NCI-H1930 (cell line): ENCODE measurements around the gene DGUOK.
A peak's percentile ranks its signal among the peaks of the same experiment; 100 is the strongest.
"Not testable (repeated sequence)": the region's sequence is repeated elsewhere in the genome, so short reads cannot be mapped to it uniquely, and the experiment has no call there.

Experiments
- DNase-seq, 2 experiments: peaks; one replicate each; lab custom pipeline; 2025; lab: John Stamatoyannopoulos, UW

Gene DGUOK

DNA sequence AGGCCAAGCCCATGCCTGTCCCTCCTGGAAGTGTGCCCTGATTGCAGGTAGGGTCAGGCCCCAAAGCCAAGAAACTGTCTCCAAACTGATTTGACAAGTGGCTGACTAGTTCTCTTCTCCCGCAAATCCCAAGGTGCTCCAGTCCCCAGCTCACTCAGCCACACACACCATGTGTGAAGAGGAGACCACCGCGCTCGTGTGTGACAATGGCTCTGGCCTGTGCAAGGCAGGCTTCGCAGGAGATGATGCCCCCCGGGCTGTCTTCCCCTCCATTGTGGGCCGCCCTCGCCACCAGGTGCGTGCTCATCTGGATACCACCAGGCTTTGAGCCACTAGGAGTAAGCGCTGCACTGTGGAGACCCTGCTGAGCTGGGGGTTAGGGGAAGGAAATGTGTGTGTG is 25.5 kb upstream of the DGUOK start:
- DNase-seq: no peak

DNA sequence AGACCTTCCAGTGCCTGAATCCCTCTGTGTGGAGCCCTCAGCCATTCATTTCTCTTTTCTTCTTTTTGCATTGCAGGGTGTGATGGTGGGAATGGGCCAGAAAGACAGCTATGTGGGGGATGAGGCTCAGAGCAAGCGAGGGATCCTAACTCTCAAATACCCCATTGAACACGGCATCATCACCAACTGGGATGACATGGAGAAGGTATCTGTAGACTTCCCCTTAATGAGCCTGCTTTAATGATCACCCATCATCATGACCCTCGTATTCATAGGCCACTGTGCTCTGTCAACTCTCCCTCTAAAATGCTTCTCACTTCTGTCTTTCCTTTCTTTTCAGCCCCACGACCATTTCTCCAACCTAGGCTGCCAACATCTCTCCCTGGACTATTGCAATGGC is 24.4 kb upstream of the DGUOK start:
- no peak for DNase-seq

DNA sequence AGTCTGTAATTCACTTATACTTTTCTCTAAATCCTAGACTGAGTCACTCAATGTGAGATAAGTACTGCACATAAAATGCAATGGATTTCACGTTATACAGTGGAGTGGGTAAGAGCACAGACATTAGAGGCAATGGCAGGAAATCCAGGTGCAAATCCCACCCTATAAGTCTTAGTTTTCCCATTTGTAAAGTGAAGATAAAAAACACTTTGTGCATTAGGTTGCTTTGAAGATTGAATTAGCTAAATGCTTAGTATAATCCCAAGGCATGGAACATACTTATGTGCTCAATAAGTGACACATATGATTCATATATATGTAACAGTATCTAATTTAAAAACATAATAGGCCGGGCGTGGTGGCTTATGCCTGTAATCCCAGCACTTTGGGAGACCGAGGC is 23.4 kb upstream of the DGUOK start:
- no peak for DNase-seq

DNA sequence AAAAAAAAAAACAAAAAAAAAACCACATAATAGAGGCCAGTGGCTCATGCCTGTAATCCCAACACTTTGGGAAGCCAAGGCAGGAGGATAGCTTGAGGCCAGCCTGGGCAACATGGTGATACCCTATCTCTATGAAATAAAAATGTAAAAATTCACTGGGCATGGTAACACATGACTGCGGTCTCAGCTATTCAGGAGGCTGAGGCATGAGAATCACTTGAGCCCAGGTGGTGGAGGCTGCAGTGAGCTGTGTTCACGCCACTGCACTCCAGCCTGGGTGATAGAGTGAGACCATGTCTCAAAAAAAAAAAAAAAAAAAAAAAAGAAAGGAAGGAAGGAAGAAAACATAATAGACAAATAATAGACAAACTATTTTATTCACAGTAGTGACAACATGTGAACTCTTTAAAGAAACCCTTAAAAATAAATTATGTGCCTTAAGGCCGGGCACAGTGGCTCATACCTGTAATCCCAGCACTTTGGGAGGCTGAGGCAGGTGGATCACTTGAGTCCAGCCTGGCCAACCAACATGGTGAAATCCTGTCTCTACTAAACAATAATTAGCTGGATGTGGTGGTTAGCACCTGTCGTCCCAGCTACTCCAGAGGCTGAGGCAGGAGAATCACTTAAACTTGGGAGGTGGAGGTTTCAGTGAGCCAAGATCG is 22.6 kb upstream of the DGUOK start:
- DNase-seq: not testable (repeated sequence)

DNA sequence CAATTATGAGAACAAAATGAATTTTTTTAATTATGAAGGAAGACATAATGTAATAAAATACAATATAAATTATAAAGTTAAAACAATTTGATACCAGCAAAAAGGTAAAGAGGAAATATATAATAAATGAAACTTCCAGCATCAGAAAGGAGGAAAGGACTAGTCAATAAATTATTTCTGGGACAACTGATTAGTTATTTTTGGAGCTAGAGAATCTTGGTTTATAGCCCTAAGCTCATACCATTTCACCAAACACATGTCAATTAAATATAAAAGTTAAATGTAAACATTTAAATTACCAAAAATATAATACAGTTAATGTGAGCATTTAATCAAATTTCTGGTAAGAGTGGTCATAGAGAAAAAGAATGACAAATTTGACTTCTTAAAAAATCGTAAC is 21.7 kb upstream of the DGUOK start:
- no peak for DNase-seq

DNA sequence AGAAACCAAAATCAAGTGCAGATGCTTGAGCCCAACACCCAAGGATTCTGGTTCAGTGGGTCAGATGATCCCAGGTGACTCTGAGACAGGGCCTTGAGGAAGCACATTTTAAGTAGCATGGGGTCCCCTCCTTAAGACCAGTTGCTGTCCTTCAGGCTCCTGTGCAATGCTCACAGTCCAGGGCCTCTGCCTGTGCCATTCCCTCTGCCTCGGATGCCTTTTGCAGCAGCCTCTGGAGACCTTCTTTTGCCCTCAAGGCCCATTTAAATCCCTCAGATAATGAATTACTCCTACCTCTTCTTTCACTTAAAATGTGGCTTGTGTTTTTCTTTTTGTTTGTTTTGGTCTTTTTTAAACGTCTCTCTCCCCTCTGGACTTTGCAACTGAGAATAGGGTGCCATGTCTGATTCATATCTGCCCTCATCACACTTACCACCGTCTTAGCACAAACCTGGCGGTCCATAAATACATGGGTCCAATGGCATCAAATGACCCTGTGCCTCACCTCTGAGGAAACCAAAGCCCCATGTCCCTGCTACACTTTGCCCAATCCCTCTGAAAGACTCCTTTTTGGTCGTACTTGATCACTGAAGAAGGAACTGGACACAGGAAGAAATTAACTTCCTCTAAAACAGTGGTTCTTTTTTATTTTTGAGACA is 19.7 kb upstream of the DGUOK start:
- DNase-seq: no peak

DNA sequence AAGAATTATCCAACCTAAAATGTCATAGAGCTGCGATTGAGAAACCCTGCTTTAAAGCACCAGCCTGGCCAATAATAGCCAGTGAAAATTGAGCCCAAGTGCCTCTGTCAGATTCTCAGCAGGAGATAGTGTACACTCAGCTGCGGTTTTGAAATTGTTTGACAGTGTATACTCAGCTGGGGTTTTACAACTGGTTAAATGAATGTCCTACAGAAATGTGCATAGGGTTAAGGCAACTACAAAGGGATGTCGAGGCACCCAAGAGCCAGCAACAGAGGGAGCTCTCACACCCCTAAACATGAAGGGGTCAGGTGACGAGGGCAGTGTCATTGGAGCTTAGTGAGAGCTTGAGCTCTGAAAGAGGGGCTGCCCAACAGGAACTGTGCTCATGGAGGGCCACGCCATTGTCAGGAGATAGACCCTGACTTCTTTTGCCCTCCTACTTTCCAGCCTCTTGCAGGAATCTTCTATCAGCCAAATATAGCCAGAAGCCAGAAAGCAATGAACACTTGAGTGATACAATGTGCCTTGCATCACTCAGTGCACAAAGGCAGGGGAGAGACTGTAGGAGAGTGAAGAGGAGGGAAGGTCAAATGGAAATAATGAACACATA is 18.7 kb upstream of the DGUOK start:
- DNase-seq: peak; percentile 81 to 85

DNA sequence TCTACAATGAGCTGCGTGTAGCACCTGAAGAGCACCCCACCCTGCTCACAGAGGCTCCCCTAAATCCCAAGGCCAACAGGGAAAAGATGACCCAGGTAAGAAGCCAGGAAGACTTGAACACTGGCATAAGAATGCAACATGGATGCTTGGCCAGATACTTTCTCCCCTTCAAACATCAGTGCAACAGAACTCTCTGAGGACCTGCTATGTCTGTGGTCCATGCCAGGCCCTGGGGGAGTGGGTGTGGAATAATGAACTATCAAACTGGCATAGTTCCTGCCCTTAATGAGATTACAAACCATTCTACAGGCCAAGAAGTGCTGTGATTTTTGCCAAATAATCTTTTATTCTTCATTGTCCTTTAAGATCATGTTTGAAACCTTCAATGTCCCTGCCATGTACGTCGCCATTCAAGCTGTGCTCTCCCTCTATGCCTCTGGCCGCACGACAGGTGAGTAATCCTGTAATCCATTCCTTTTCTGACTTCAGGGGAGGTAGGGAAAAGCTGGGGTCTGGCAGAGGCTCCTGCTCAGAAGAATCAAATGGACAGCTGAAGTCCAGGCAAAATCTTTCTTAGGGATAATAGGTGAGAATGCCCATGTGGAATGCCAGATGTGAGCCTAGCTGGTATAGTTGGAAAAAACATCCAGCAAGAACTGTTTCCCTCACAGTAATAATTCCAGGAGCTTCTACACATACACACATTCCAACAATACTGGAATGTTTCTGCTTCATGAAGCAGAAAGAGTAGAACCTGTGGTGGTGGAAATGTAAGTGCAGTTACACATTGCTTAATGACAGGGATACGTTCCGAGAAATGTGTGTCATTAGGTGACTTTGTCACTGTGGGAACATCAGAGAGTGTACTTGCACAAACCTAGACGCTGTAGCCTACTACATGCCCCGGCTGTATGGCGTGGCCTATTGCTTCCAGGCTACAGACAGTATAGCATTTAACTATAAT is 17.7 kb upstream of the DGUOK start:
- DNase-seq: no peak

DNA sequence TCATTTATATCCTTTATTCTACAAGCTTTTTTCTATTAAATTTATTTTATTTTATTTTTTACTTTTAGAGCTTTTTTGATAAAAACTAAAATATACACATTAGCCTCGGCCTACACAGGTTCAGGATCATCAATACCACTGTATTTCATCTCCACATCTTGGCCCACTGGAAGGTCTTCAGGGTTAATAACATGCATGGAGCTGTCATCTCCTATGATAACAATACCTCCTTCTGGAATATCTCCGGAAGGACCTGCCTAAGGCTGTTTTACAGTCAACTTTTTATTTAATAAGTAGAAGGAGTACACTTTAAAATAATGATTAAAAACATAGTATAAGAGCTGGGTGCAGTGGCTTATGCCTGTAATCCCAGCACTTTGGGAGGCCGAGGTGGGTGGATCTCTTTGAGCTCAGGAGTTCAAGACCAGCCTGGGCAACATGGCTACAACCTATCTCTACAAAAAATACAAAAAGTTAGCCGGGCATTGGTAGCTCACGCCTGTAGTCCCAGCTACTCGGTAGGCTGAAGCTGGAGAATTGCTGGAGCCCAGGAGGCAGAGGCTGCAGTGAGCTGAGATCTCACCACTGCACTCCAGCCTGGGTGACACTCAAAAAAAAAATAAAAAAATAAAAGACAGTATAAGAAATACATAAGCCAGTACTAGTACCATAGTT is 15.7 kb upstream of the DGUOK start:
- no peak for DNase-seq

DNA sequence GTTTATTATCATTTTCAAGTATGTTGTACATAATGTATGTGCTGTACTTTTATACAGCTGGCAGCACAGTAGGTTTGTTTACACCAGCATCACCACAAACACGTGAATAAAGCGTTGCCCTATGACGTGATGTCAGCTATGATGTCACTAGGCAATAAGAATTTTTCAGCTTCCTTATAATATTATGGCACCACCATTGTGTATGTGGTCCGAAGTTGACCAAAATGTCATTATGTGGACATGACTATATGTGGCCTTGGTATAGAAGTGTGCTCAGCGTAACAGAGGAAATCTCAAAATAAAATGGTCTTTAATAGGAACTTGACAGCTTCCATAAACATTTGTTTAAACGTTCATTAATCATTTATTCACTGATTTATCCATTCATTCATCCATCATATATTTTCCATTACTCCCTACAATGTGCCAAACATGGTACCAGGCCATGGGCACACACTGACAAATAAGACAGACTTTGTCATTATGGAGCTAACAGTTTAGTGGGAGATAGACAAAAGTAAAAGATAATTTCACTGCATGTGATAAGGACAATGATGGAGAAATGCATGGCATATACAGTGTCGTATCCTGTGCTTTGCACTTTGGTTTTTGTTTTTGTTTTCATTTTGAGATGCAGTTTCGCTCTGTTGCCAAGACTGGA is 15.0 kb upstream of the DGUOK start:
- no peak for DNase-seq

DNA sequence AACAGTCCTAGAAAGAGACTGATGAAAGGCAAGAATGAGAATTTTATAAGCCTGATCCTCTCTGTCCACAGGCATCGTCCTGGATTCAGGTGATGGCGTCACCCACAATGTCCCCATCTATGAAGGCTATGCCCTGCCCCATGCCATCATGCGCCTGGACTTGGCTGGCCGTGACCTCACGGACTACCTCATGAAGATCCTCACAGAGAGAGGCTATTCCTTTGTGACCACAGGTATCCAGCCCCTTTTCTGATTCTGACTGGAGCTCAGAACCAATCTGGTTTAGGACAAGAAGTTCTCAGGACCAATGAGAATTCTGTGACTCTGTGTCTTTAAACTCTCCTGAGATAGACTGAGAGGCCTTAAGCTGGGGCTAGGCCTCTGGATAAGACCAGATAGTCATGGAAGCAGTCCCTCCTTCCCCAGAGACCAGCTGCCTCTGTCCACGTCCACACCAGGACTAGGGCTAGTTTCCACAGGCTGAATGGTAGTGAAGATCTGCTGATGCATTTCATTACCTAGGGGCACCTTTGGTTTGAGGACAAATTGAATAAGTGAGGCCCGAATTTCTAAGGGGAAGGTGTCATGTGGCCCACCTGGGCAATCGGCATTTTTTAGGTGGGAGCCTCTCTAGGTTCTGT is 13.1 kb upstream of the DGUOK start:
- DNase-seq: no peak

DNA sequence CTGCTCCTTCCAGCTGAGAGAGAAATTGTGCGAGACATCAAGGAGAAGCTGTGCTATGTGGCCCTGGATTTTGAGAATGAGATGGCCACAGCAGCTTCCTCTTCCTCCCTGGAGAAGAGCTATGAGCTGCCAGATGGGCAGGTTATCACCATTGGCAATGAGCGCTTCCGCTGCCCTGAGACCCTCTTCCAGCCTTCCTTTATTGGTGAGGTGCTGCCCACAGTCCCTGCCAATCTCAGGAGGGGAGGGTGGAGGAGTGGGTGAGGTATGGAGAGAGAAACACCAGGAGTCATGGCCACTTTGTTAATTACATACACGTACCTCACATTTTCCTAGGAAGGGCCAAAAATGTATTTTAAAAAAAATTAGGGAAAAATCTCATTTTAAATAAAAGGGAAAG is 12.0 kb upstream of the DGUOK start:
- no peak for DNase-seq

DNA sequence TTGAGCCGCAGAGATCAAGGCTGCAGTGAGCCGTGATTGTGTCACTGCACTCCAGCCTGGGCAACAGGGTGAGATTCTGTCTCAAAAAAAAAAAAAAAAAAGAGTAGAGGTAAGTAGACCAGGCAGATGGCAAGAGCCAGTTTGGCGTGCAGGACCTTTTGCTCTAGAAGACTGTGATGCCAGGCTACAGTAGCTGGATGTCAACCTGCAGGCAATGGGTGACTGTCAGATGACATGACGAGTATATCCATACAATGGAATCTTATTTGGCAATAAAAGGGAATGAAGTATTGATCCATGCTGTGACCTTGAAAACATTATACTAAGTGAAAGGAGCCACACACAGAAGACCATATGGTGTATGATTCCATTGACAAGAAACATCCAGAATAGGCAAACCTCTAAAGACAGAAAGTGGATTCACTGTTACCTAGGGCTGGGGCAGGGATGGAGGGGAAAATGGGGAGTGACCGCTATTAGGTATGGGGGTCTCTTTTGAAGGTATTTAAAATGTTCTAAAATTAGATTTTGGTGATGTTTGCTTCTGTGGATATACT is 11.2 kb upstream of the DGUOK start:
- no peak for DNase-seq

DNA sequence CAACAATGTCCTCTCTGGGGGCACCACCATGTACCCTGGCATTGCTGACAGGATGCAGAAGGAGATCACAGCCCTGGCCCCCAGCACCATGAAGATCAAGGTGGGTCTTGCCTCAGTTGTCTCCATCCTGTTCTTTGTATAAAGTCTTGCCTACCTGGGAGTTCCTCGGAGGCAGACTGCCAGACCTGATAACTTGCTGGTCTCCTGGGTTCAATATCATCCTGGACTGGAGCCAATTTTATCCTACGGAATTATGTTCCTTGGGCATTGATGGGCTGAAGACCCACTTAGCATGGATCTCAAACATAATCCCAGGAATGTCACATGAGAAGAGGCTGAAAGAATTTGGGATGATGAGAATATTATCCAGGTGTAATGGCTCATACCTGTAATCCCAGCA is 10.0 kb upstream of the DGUOK start:
- DNase-seq: no peak

DNA sequence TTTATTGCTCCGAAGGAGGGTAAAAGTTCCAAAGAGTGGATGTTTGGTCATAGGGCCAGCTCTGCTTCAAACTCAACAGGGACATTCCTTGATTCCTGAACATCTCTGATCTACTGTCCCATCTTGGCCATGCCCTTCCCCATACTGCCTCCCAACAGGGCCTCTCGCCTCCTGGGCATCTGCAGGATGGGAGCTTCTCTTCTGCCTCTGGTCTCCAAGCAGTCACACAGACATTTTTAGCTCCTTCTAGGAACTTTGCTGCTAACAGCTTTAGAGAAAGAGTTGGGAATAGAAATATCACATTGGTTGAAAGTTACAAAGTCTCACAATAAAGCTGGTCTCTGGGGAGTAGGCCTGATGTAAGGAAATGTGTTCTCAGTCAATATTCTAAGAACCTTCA is 9.4 kb upstream of the DGUOK start:
- no peak for DNase-seq

DNA sequence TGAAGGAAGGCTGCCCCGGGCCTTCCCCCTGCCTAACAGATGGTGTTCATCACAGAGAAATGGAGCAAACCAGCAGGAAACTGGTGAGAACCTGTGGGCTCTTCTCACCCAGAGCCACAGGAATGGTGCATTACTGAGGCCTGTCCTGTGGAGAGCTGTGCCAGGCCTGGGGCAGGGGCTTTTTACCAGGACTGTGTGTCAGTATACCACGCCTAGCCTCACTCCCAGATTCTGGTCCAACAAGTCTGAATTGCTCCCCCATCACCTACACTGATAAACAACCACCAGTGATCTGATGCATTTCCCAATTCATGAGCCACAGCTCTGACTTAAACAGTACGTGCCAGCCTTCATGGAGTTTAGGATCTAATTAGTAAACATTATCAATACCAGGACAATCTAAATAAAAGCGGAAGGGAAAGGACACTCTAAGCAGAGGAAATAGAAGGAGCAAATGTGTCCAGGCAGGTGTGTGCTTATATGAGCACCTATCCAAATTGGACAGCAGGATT is 8.9 kb upstream of the DGUOK start:
- no peak for DNase-seq

DNA sequence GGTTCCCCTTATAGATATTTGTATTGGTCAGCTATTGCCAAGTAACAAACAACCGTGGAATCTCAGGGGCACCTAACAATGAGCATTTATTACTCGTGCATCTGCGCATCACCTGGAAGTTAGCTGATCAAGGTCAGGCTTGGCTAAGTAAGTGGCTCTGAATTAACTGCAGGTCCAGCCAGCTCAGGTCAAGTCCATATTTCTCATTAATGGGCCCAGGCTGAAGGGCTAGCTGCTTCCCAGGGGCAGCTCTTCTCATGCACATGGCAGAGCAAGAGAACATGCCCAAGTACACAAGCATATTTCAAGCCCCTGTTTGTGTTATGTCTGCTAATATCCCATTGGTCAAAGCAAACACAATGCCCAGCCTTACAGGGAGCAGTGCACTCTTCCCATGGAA is 7.8 kb upstream of the DGUOK start:
- no peak for DNase-seq

DNA sequence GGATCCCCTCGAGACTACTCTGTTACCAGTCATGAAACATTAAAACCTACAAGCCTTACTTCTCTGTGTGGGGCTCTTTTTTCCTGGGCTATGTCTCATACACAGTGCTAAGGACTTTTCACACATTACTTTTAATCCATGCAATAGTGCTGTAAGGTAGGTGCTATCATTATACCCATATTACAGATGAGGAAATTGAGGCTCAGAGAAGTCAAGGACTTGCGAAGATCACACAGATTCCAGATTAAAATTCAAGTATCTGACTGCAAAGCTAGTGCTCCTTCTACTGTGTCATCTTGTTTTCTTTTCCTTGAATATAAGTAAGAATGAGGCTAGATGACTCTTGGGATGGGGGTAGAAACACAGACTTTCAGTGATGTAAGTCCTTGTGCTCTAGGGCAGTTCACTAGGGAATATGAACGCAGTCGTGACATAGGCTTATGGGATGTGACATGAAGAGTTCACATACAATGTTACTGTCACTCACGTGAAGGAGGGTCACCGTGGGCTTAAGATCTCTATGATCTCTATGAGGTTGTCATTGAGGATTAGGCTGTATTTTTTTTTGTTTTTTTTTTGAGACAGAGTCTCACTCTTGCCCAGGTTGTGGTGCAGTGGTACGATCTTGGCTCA is 7.0 kb upstream of the DGUOK start:
- DNase-seq: no peak

DNA sequence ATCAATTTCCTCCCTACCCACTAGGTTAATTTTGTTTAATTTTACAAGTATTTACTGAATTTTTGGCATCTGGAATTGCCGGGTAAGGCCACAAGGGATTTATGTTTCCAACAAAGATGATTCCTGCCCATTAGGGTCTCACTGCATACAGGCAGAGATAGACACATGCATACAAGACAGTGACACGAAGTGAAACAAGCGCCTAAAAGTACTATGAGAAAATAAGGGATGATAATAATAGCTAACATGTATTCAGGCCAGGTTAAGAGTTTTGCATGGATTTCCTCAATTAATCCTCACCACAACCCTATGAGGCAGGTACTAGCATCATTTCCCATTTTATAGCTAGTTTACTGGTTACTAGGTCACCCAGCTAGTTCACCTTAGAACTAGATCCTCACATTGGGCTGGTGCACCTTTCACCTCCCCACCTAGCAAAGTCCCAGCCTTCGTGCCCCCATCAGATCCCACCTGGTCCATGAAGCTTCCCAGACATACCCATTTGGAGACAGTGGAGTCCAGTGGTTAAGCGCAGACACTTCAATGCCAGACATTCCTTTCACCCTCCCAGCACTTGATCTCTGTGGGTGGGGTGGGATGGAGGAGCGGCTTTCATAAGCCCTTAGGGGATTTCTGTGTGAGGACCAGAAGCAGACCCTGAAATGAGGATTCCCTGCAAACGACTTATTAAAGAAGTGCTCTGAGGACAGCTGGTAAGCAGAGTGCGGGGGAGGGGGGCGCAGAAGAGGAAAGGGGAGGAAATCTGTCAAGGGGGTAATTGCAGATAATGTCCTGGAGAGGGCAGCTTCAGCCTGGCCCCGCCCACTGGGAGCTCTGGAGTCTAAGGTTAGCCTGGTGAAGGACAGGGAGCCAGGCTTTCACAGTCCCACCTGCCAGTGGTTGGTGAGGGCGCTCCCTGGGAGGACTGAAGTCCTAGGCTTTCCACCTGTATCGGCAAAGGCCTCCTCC is 5.8 kb upstream of the DGUOK start:
- DNase-seq: no peak
